Naive thymus-derived CD4-positive, alpha-beta T cell (primary cell): ENCODE results near the gene RAB44. TPM values are rescaled to one million over a fixed set of nuclear protein-coding genes. Genes with fewer than 3 reads are reported as not detected.

ENCODE experiments used
- ATAC-seq: fragments of 150-1000 bp; cut with Tn5 transposase; 2 replicates; pipeline ENCODE4 v1.10.0; 2021; ENCODE audit warnings: mild to moderate bottlenecking, moderate library complexity
- CTCF ChIA-PET: fragments of 350-600 bp; sonication (Branson Sonifier 250); formaldehyde crosslinking; loops from one replicate; lab custom pipeline; 2021; ENCODE audit warnings: antibody characterized with exemption; lab: Charles Lee
- POLR2A ChIA-PET: fragments of 350-600 bp; sonication (Branson Sonifier 250); formaldehyde crosslinking; loops from one replicate; lab custom pipeline; 2021; ENCODE audit warnings: antibody characterized with exemption, inconsistent platforms; lab: Charles Lee
- DNase-seq, 9 donors: peaks; one replicate each; pipeline versions ENCODE4 v3.0.0 to v3.0.0-alpha.2; 2020 to 2022; ENCODE audit warnings: mixed read lengths in 1 of 9
- H3K27ac ChIP-seq: one replicate; pipeline ENCODE4 v1.7.0; 2013; ENCODE audit warnings: mild to moderate bottlenecking, low read depth, low read length, moderate library complexity
- H3K27me3 ChIP-seq, 2 donors: one replicate each; pipeline ENCODE4 v1.7.0; 2013; ENCODE audit warnings: low read length in 2 of 2, mild to moderate bottlenecking in 2 of 2, moderate library complexity in 2 of 2; ENCODE audit not compliant: control insufficient read depth in 2 of 2, insufficient read depth in 2 of 2
- H3K36me3 ChIP-seq, 3 experiments: 1 replicate in 2 of 3; 2 replicates in 1 of 3; pipeline ENCODE4 v1.7.0; 2013; ENCODE audit warnings: low read length in 3 of 3, mild to moderate bottlenecking in 3 of 3, moderate library complexity in 1 of 3; ENCODE audit not compliant: insufficient read depth in 3 of 3, control insufficient read depth in 2 of 3
- H3K4me1 ChIP-seq, 2 donors: one replicate each; pipeline ENCODE4 v1.7.0; 2013; ENCODE audit warnings: low read length in 2 of 2, mild to moderate bottlenecking in 2 of 2, moderate library complexity in 1 of 2; ENCODE audit not compliant: control insufficient read depth in 2 of 2, insufficient read depth in 2 of 2
- H3K4me3 ChIP-seq: 2 replicates; pipeline ENCODE4 v1.7.0; 2013; ENCODE audit warnings: mild to moderate bottlenecking, low read length
- H3K9me3 ChIP-seq, 3 experiments: 1 replicate in 2 of 3; 2 replicates in 1 of 3; pipeline ENCODE4 v1.7.0; 2013; ENCODE audit warnings: low read length in 3 of 3; ENCODE audit not compliant: control insufficient read depth in 2 of 3
- H3K27ac Mint-ChIP-seq, 9 donors: one replicate each; pipeline ENCODE4 v1.8.0; 2020 to 2022; ENCODE audit warnings: mixed read lengths in 9 of 9, mild to moderate bottlenecking in 8 of 9, moderate library complexity in 5 of 9, inconsistent platforms in 2 of 9
- H3K27me3 Mint-ChIP-seq, 5 donors: one replicate each; pipeline ENCODE4 v1.8.0; 2021 to 2022; ENCODE audit warnings: mixed read lengths in 5 of 5, mild to moderate bottlenecking in 1 of 5
- H3K36me3 Mint-ChIP-seq, 5 donors: one replicate each; pipeline ENCODE4 v1.8.0; 2020 to 2022; ENCODE audit warnings: mixed read lengths in 5 of 5, mild to moderate bottlenecking in 3 of 5, inconsistent platforms in 1 of 5
- H3K4me1 Mint-ChIP-seq, 7 donors: one replicate each; pipeline ENCODE4 v1.8.0; 2020 to 2022; ENCODE audit warnings: mixed read lengths in 7 of 7, mild to moderate bottlenecking in 3 of 7, inconsistent platforms in 1 of 7
- H3K4me3 Mint-ChIP-seq, 10 donors: one replicate each; pipeline ENCODE4 v1.8.0; 2020 to 2022; ENCODE audit warnings: mild to moderate bottlenecking in 10 of 10, mixed read lengths in 10 of 10, moderate library complexity in 6 of 10, inconsistent platforms in 2 of 10
- H3K9me3 Mint-ChIP-seq, 11 donors: one replicate each; pipeline ENCODE4 v1.8.0; 2020 to 2022; ENCODE audit warnings: mixed read lengths in 11 of 11, mild to moderate bottlenecking in 4 of 11, inconsistent platforms in 1 of 11, moderate library complexity in 1 of 11
- intact Hi-C, 2 donors: fragments of 100-400 bp; cut with micrococcal nuclease; formaldehyde crosslinking; loops; one replicate each; pipeline ENCODE4 v1.15.1; 2023
- polyA plus RNA-seq, 2 donors: library from polyadenylated mRNA; unstranded; fragments of 300-500 nt; fragmentation: Illumina TruSeq; gene quantifications; one replicate each; pipeline ENCODE4 v1.2.3, GENCODE V29; 2021
- total RNA-seq, 6 experiments: library from RNA in 5 of 6; stranded (reverse) in 5 of 6; gene quantifications; 1 replicate in 5 of 6; 2 replicates in 1 of 6; pipeline ENCODE4 v1.2.3 and lab custom pipeline; 2021 to 2026

Gene RAB44
- total and polyA plus RNA-seq, 7 experiments from 2014 or later = 0.07 to 10.1 (median 1.8) TPM; not detected in 4

- H3K27ac ChIP-seq = no peak overlapping the region
- Mint-ChIP-seq H3K36me3 (no peaks in the 10 kb centered on the region), H3K4me3 (no peak overlapping the region), H3K27me3 (peaks cover 0 to 17% (median 0%) of the 10 kb centered on the region in 5 donors), H3K9me3 (peaks cover 0 to 2% (median 0%) of the 10 kb centered on the region in 11 donors), H3K4me1 (peaks cover 0 to 12% (median 8%) of the 10 kb centered on the region in 7 donors), H3K27ac (peak overlapping the region in 1 of 9 donors; percentile 51)
- H3K27me3 ChIP-seq = no peaks in the 10 kb centered on the region
- H3K4me1 ChIP-seq = no peaks in the 10 kb centered on the region
- no peak for DNase-seq
- no peak for ATAC-seq
- POLR2A ChIA-PET = no interaction called here
- no peaks in the 10 kb centered on the region for H3K36me3 ChIP-seq
- CTCF ChIA-PET = interaction anchor here (0.7 to 6.3 kb wide), 2 partner anchors 14 to 163 kb away, joined by 3 to 39 read pairs; no protein-coding TSS in a partner anchor
- intact Hi-C loops = no loop called here
- no peak overlapping the region for H3K4me3 ChIP-seq
- no peaks in the 10 kb centered on the region for H3K9me3 ChIP-seq
Observed at GRCh38 chr6:36779227-36779626, 81.6 kb downstream of the RAB44 start.

DNA sequence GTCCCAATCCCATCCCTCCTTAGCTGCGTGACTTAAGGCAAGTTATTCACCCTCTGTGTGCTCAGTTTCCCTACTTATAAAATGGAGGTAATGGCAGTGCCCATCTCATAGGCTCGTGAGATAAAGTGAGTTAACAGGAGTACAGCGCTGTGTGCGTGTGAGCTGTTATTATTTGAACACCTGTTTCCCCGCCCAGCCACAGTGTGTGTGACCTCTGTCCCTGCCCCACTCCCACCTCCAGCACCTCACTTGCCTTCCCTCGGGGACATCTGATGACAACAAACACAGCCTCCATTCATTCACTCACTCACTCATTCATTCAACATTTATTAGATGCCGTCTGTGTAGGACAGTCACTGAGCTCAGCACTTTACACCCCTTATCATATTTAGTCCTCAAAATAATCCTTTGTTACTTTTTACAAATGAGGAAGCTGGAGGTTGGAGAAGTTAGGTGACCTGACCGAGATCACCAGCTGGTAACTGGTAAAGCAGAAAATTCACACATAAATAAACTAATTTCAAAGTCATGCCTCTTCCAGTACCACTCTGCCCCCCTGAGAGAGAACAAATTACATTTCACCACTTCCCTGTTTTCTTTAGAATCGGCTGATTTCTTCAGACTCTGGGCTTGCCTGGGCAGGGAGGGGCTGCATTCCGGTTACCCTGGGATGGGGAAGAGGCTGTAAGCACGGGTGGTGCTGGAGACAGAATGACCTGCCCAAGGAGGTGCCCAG, 83.0 kb downstream of the RAB44 start:
- H3K27me3 Mint-ChIP-seq = peaks cover 0 to 22% (median 0%) of the 10 kb centered on the region in 5 donors
- CTCF ChIA-PET = interaction anchor here (0.5 to 6.3 kb wide), 6 partner anchors 10 to 777 kb away, joined by 3 to 39 read pairs (median 4); no protein-coding TSS in a partner anchor

GRCh38 chr6:36781669-36782068, 84.0 kb downstream of the RAB44 start:
- no peaks in the 10 kb centered on the region for H3K9me3 ChIP-seq
- no peak overlapping the region for H3K4me3 ChIP-seq
- no peak overlapping the region for H3K27ac ChIP-seq
- H3K27me3 ChIP-seq = no peaks in the 10 kb centered on the region
- DNase-seq = no peak
- Mint-ChIP-seq H3K36me3 (no peaks in the 10 kb centered on the region), H3K4me1 (peaks cover 0 to 10% (median 5%) of the 10 kb centered on the region in 7 donors), H3K4me3 (no peak overlapping the region), H3K9me3 (no peaks in the 10 kb centered on the region), H3K27ac (no peak overlapping the region), H3K27me3 (peaks cover 0 to 21% (median 0%) of the 10 kb centered on the region in 5 donors)
- POLR2A ChIA-PET = no interaction called here
- no peaks in the 10 kb centered on the region for H3K36me3 ChIP-seq
- CTCF ChIA-PET = interaction anchor here (0.6 to 6.3 kb wide), 5 partner anchors 12 to 406 kb away, joined by 3 to 39 read pairs (median 3); no protein-coding TSS in a partner anchor
- ATAC-seq = no peak
- intact Hi-C loops = loop anchor here (1.0 to 5.0 kb wide), 2 partner anchors 15 to 71 kb away; no protein-coding TSS in a partner anchor
- no peaks in the 10 kb centered on the region for H3K4me1 ChIP-seq

More for the DNA sequence above, 83.0 kb downstream of the RAB44 start:
- DNase-seq = no peak
- ATAC-seq = peak; percentile 31
- Histone ChIP-seq H3K4me3 (no peak overlapping the region), H3K27me3 (no peaks in the 10 kb centered on the region), H3K4me1 (no peaks in the 10 kb centered on the region), H3K27ac (no peak overlapping the region), H3K36me3 (no peaks in the 10 kb centered on the region), H3K9me3 (no peaks in the 10 kb centered on the region)
- intact Hi-C loops = loop anchor here in 1 of 2 donors (5.0 kb wide), 1 partner anchor 72 kb away; no protein-coding TSS in a partner anchor
- Mint-ChIP-seq H3K9me3 (no peaks in the 10 kb centered on the region), H3K27ac (peak overlapping the region in 2 of 9 donors; percentile 26 to 77), H3K4me1 (peaks cover 0 to 11% (median 5%) of the 10 kb centered on the region in 7 donors), H3K4me3 (no peak overlapping the region), H3K36me3 (no peaks in the 10 kb centered on the region)
- POLR2A ChIA-PET = no interaction called here

Other genes starting within 250 kb of the RAB44 start
- 100 to 1,000 TPM in 2 of 5 experiments, 10 to 100 TPM in 3; 68.5 to 193 (median 95.0) TPM for gene STK38, start 150.3 kb upstream of the RAB44 start, total RNA-seq
- gene STK38, start 150.3 kb upstream of the RAB44 start, polyA plus RNA-seq = 100 to 1,000 TPM in 1 of 2 donors, 10 to 100 TPM in 1; 56.6 to 123 TPM
- gene SRSF3, start 103.5 kb upstream of the RAB44 start, total RNA-seq = 100 to 1,000 TPM; 317 to 510 (median 426) TPM
- 100 to 1,000 TPM; 359 to 403 TPM for gene SRSF3, start 103.5 kb upstream of the RAB44 start, polyA plus RNA-seq
- gene CDKN1A, start 19.1 kb upstream of the RAB44 start, total RNA-seq = 100 to 1,000 TPM in 2 of 5 experiments, 10 to 100 TPM in 1, 1 to 10 TPM in 2; 1.5 to 156 (median 53.6) TPM
- under 1 TPM; 0.08 to 0.19 TPM for gene CDKN1A, start 19.1 kb upstream of the RAB44 start, polyA plus RNA-seq
- gene CPNE5, start 141.6 kb downstream of the RAB44 start, total RNA-seq = 1 to 10 TPM in 3 of 5 experiments, under 1 TPM in 1, not detected in 1; 0.27 to 5.1 (median 2.4) TPM
- gene CPNE5, start 141.6 kb downstream of the RAB44 start, polyA plus RNA-seq = under 1 TPM; 0.09 to 0.52 TPM
- gene PPIL1, start 177.0 kb downstream of the RAB44 start, total RNA-seq = 10 to 100 TPM in 3 of 5 experiments, 1 to 10 TPM in 2; 3.5 to 34.7 (median 10.3) TPM
- 10 to 100 TPM; 21.5 to 22.5 TPM for gene PPIL1, start 177.0 kb downstream of the RAB44 start, polyA plus RNA-seq
- 10 to 100 TPM; 34.6 to 48.2 (median 47.7) TPM for gene C6orf89, start 188.1 kb downstream of the RAB44 start, total RNA-seq
- 10 to 100 TPM; 40.3 to 40.4 TPM for gene C6orf89, start 188.1 kb downstream of the RAB44 start, polyA plus RNA-seq